ENCODE measurements around the gene TMEM72.

Gene TMEM72

DNA sequence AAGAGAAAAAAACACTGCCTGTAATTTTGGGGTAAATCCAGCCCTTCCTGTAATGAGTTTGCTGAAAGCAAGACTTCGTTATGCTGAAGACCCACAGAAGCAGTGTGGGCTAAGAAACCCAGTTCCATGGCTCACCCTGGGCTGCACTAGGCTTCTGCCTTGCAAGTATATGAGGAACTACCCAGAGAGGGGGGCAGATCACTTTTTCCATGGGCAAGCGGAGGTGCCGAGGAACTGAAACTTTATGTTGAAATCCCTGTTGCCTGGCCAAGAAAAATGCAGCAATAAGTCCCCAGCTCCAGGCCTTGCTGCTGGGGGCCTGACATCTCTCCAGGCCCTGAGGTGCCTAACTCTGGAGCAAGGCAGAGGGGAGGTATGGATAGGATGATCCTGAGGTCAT is 57.0 kb downstream of the TMEM72 start:
- no peak for DNase-seq (ENCODE audit: low spot score)

DNA sequence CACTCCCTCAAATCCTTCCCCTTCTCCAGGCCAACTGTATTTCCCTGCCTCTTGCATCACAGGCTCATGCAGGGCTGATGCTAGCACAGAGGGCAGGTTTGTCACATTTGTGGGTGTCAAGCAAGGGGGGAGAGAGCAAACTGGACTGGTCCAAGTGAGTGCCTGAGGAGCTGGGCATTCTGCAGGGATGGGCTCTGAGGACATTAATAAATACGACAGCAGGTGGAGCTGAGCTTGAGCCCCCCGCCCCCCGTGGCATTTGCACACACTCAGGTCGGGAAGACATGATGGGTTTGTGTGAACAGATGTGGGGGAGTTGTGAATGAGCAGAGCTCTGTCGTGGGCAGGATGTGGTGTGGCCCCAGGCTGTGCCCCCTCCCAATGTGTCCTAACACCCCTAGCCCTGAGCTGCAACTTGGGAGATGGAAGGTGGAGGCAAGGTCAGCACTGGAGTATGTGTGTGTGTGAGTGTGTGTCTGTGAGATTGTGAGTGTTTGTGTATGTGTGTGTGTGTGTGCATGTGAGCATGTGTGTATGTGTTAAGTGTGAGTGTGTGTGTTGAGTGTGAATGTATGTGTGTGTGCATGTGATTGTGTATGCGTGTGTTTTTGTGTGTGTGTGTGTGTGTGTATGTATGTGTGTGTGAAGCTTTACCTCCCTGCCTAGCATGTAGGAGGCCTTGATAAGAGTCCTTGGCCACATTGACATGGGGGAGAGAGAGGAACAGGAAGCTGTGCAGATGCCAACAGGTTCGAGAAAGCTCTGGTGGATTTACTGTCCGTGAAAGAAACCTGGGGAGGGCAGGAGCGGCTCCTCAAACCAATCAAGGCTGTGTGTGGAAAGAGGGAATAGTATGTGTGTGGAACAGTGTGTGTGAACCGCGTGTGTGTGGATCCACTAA is 57.6 kb downstream of the TMEM72 start:
- no peak for DNase-seq (ENCODE audit: low spot score)

DNA sequence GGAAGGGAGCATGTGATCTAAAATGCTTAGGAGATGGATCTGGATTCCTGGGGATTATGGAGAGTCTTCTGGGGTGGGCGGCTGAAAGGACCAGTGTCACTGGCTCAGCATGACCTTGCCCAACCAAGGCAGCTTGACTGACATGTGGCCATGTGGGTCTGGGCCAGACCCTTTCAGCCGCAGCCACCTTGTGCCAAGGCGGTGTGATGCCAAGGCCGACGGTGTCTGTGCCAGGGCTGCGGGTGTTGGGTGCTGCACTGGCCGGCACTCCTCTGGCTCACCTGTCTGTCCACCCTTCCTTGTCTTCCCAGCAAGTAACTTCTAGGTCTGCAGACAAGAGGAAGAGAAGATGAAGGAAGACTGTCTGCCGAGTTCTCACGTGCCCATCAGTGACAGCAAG is 58.7 kb downstream of the TMEM72 start:
- no peak for DNase-seq (ENCODE audit: low spot score)

DNA sequence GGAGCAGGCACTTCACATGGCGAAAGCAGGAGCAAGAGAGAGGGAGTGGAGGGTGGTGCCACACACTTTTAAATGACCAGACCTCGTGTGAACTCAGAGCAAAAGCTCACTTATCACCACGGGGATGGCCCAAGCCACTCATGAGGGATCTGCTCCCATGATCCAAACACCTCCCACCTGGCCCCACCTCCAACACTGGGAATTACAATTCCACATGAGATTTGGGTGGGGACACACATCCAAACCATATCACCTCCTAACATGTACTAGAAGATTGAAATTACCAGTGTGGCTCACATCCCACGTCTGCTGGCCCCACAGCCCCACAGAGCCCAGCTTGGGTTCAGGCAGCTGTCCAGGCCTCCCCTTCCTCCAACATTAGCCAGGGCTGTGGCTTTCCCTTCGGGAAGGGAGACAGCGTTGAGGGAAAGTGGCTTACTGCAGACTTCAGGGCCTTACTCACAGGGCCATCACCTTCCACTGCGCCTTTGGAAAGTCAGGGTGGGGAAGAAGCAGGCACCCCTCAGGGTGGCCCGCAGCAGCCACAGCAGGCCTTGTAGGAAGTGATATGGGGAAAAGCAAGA is 59.8 kb downstream of the TMEM72 start:
- DNase-seq (ENCODE audit: low spot score), result no peak

DNA sequence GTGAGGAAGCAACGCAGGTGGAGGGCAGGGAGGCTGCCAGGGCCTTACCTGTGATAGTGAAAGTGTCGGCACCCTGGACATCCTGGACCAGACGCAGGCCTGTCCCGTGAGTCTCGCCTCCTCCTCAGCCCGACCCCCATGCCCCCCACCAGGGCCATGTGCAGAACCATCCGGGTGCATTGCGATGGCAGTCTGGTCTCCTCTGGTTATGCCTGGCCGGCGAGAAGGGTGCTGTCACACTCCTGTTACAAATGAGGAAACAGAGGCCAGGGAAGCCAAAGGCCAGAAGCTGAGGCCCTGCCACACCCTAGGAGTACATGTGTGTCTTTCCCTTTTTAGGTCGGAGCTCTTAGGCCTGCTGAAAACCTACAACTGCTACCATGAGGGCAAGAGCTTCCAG is 60.3 kb downstream of the TMEM72 start:
- DNase-seq (ENCODE audit: low spot score), result no peak

DNA sequence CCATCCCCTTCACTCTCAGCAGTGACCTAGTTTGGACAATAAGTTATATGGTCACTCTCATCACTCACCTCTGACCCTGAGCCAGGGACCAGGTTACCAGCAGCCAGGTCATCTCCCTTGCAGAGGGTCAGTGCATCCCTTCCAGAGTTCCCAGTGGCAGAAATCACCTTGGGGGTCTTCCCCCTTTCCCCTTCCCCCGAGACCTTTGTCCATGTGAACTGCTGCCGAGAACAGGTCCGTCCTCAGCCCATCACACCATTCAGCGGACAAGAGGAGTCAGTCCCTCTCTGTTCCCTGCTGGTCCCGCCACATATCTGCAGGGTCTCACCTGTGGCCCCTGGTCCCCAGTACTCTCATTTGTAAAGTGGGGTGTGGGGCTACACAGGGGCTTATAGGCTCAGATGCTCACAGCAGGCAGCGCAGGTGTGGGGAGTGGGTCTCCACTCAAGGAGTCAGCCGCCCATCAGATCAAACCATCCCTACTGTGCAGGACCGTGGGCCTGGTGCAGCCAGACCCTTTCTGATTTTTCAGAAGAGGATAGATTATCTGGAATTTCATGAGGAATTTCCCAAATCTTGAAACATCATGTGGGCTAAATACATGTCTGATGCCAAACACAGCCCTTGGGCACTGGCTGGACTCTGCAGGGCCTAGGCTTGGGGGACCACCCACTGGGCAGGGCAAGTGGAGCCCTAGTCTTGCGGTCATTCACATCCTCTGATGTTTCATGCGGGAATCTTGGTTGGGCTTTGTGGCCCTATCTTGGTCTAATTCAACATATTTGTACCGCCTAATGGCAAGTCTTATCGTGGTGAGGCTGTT is 61.0 kb downstream of the TMEM72 start:
- no peak for DNase-seq (ENCODE audit: low spot score)

DNA sequence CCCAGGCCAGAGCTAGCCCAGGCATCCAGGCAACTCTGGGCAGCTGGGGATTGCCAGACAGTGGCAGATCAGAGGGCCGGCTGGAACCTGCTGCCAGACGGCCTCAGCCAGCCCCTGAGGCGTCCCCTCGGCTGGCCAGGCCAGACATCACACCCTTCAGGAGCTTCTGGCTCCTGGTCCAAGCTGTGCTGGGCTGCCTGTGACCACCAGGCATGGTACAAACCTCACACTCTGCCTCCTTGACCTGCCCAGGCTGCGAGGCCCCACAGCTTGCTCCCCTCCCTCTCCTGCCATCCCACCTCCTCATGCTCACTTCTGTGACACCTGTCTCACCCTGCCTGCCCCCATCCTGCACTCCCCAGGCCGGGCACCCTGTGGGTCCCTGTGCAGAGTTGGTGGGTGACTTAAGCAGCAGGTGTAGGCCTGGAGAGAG is 61.8 kb downstream of the TMEM72 start:
- no peak for DNase-seq (ENCODE audit: low spot score)

DNA sequence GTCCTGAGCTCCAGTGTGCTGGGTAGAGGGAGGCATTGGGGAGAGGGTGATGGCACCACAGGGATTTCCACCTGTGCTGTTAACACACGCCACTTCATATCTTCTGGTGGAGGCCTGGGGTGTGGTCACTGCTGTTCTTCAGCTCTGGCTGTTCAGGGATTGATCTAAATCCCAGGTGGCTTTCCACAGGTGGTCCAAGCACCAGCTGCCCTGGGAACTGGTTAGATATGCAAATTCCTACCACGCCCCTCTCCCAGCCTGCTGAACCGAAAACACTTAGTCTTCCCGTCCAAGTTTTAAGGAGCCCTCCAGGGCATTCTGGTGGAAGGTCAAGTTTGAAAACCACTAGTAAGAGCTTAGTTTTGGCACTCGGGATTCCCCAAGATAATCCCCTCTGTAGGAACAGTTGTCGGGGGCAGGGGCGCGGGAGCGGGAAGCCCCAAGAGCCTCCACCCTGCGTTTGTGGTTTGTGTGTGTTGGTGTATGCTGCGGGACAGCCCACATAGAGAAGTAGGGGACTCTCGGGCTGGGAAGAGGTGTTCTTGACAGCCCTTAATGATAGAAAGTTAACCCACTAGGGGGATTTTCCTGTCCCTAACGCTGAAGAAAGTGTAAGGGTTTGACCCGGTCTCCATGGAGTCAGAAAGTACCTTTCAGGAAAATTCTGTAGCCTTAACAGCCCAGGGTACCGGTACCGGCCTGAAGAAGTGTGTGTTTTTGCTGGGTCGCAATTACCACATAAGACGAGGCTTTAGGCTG is 62.4 kb downstream of the TMEM72 start:
- no peak for DNase-seq (ENCODE audit: low spot score)

DNA sequence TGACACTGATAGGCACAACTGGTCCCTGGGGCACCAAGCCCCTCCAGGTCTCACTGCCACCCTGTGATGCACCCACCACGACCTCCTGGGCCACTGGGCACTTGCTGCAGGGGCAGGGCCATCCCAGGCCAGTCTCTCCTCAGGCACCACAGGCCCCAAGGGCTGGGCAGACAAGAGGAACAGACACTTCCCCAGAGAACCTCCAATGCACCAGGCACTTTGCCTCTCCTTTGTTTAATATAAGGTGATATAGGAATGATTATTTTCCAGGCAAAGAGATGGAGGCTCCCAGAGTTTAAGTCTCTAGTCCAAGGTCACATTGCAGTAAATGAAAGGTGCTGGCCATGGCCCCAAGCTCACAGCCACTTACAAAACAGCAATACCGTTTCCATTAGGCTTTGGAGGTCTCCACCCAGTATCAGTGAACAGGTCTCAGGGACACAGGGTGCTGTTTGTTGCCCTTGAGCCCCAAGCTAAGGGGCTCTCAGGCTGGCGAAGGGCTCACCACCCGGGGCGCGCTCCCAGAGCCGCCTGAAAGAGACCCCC is 63.0 kb downstream of the TMEM72 start:
- peak; percentile 35 for DNase-seq (ENCODE audit: low spot score)

DNA sequence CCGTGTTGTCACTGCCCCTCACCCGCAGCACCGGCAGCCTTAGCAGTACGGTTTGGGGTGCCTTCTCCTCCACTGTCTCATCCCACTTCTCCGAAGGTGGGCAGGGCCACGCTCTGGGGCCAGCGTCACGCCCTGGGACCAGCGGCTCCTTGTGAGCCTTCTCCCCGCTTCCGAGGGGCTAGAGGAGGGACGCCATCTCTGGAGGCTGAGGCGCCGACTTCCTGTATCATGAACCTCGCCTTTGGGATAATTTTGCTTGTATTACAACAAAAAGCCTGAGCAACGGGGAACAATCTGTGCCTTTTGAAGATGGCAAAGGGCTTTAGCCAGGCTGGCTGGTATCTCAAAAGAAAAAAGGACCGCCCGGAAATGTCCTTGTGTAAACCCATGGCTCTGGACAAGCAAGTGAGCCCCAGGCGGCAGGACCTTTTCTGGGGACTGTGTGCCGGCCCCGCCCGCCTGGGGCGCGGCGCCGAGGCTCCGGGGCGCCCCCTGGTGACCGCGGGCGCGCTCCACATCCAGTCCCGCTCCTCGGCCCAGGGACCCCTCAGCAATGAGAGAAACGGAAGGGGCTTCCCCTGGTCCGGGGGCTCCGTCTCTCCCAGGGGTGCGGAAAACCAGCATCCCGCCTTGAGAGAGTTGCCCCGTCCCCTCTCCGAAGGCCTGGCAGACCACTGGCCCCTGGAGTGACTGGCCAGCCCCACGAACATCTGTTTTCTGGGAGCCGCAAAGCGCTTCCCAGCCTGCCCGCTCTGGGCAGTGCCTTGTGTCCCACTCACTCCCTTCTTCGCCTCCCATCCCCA is 63.7 kb downstream of the TMEM72 start:
- DNase-seq (ENCODE audit: low spot score), result peak; percentile 88

DNA sequence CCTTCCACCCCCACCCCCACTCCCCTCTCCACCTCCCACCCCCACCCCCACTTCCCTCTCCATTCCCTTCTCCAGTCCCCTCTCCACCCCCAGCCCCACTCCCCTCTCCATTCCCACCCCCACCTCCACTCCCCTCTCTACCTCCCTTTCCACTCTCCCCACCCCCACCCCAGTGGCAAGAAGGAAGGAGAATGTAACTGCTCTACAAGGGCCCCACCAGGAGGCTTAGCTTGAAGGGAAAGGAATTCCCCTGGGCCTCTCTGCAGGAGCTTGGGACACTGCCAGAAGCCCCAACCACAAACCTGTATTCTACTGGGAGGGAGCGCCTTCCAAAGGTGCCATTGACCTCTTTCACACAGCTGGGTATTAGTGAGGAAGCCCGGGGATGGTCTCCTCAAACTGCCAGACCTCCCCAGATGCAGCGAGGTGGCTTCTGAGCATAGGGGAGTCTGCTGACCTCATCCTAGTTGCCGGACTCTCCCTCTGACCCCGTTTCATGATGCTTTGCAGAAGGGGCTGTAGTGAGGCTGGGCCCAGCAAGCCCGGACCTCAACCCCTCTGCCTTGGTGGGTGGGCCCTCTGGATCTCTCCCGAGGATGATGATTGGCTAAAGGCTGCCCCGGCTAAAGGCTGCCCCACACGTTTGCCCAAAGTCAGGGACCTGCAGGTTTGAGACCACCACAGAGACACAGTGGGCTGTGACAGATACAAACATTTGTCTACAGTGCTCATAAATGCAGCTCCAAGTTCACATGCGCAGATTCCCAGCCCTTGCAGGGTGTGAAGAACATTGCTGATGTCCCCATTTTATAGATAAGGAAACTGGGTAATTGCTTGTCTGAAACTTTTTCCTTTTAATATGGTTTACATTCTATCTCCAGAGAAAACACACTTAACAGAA is 64.5 kb downstream of the TMEM72 start:
- no peak for DNase-seq (ENCODE audit: low spot score)

DNA sequence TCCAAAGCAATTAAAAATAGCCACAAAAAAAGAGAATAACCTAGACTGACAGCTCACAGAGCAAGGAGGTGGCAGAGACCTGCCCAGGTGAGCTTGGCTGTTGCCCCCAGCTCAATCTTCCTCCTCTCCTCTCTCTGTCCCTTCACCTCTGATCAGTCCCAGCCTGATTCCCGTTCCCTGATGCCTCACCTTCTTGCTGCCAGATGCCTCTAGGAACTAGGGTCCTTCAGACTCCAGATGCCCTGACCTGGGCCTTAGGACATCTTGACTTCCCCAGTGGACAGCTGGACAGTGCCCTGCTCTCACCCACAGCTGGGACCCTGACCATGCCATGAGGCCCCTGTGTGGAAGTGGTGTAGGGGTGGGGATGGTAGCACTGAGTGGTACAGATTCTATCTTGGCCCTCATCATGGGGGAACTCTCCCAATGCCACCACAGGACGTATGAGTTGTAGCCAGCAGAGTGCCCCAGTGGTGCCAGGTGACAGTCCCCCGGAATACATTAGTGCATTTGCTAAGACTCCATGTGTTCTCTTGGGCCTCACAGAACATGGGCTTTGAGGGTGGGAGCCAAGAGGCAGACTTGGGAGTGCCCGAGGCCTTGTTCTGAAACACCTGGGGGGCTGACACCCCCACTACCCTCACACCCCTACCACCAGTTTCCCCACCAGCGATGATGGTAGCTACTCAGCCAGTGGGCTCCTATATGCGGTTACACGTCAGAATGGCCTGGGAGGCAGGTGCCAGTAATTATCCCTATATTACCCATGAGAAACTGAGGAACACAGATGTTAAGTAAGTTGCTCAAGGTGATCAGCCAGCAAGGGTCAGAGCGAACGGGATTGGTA is 65.4 kb downstream of the TMEM72 start:
- no peak for DNase-seq (ENCODE audit: low spot score)

DNA sequence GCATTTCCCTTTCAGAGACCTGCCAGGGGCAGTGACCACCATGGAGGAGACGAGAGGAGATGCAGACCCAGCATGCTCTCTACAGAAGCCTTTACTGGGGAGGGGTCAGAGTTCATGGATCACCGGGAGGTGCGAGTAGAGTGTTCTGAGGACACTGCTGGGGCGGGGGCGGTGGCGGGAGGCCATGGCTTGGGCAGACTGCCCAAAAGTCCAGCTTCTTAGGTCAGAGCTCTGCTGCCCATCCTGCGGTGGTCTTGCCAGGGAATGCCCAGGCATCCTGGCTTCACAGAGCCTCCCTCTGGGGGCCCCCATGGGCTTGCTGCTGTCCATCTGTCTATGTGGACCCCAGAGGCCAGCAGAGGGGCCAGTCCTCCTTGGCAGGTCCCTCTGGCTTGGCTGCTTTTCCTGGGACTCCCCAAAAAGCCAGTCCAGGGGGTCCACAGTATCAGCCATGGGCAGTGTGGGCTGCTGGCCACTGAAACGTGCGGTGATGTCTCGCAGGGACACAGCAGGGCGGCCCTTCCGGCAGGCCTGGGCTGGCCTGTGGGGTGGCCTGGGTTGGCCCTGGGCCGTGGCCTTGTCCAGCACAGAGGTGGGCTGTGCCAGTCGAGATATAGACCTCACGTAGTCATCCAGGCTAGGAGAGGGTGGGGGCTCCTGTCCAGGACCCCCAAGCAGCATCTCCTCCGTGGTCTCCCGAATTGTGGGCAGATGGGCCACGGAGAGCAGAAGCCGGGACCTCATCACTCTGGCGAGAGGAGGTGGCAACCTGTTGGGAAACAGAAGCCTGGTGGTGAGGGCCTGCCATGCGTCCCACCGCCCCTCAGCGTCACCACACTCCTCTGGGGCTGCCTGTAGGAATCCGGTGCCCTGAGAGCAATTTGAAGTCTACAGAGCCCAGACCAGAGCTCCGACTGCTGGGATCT is 66.4 kb downstream of the TMEM72 start:
- no peak for DNase-seq (ENCODE audit: low spot score)

DNA sequence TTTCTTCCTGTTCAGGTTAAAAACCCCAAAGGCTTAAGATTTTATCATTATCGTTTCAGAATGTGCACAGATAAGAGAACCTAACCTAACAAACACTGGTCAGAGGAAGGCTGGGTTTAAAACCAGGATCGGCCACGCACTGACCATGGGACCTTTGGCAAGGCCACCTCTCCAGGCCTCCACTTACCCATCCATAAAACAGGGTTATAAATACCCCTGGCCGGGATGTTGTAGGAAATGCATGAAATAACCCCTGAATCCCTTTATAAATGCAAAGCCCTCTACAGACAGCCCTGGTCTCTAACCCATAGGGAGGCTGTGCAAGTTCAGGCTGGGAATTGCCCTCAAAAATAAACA is 67.1 kb downstream of the TMEM72 start:
- no peak for DNase-seq (ENCODE audit: low spot score)

DNA sequence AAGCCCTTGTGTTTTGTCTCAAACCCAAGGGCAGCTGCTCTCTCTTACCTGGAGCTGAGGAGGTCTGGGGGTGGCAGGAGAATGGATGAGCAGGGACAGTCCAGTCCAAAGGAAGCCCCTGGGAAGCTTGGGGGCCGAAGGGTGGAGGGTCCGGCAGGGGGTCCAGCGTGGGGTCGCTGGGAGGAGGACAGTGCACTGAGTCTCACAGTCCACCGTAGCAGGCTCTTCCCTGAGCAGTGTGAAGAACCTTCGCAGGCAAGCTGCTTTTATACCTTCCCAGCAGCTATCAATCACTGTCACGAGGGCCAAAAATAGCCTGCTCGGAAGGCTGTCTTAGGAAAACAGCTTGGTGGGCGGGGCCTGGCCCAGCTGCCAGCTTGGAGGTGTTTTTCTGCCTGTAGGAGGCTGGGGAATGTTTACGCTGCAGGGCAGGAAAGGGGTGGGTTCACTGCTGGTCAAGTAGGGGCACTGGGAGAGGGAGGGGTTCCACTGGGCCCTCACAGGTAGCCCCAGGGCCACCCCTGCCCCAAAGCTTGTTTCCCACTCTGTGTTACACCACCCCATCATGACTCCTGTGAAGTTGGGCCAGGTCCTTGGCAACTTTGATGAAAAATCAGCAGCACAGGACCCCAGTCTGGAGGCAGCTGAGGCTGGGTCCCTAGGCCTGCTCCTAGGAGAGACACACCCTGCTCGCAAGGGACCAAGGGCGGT is 67.6 kb downstream of the TMEM72 start, which contains the start of gene DEPP1:
TSS of gene DEPP1 (minus strand) at position 240 of the 711 bp plus-strand sequence. CDS start 779 bp downstream, outside the sequence.
- no peak for DNase-seq (ENCODE audit: low spot score)

DNA sequence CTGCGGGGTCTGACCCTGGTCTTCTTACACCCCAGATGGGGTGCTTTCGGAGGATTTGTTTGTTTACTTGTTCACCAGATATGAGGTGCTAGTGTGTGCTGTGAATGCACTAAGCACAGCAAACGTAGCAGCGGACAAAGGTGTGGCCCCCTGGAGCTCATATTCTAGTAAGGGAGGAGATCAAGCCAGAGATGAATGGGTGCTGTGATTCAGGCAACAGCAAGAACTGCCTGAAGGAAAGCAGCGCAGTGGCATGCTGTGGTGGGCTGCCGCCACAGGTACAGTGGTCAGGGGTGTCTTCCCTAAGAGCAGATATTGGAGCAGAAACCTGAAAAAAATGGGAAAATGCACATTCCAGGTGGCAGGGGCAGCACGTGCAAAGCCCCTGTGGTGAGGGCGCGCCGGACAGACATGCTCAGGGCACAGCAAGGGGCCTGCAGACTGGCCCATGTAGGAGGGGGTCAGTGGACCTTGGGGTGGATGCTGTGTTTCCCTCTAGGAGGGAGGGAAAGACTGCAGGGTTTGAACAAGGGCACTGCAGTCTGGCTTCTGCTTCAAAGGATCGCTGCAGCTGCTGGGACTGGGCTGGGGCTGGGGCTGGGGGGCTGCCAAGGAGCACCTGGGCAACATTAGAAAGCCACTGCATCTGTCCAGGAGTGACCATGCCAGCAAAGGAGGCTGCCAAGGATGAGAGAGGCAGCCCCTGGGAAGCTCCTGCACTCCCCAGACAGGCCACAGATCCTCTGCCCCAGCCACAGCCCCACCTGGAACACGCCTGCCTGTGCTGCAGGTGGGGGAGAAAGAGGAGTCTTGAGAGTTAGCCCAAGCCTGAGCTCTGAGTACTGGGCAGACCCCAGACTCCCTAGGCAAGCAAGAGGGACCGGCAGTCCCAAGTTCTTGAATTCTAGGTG is 68.4 kb downstream of the TMEM72 start:
- DNase-seq (ENCODE audit: low spot score), result no peak
